HEK293 (cell line): Measurements from ENCODE around the gene FAM124A.

Experiments used
- CTCF ChIA-PET: fragments of 350-600 bp; formaldehyde crosslinking; extraction: SDS; loops from one replicate; lab custom pipeline; 2021; ENCODE audit warnings: antibody characterized with exemption; lab: Yijun Ruan, JAX
- POLR2A ChIA-PET: fragments of 300-600 bp; formaldehyde crosslinking; extraction: SDS; loops from one replicate; lab custom pipeline; 2020; ENCODE audit warnings: antibody characterized with exemption, inconsistent platforms; lab: Yijun Ruan, JAX
- H3K27ac ChIP-seq: fragments of 200-500 bp; sonication (Bioruptor generic); 2 replicates; pipeline ENCODE4 v1.5.1; 2014; ENCODE audit warnings: low read depth, low read length, control low read depth, inconsistent platforms; ENCODE audit errors: extremely low read depth
- H3K36me3 ChIP-seq, 2 experiments: fragments of 200-500 bp in 1 of 2; sonication (Bioruptor generic) in 1 of 2; 1 replicate in 1 of 2; 2 replicates in 1 of 2; pipeline ENCODE4 v1.5.1; 2014 to 2017; ENCODE audit warnings: inconsistent platforms in 2 of 2, low read length in 2 of 2; ENCODE audit not compliant: control insufficient read depth in 2 of 2, insufficient read depth in 1 of 2
- H3K4me1 ChIP-seq: fragments of 200-500 bp; sonication (Bioruptor generic); 2 replicates; pipeline ENCODE4 v1.5.1; 2014; ENCODE audit warnings: mild to moderate bottlenecking, low read length, inconsistent platforms; ENCODE audit not compliant: control insufficient read depth, insufficient read depth
- H3K4me3 ChIP-seq: 2 replicates; pipeline ENCODE4 v1.5.1; 2011; ENCODE audit warnings: low read depth, mild to moderate bottlenecking, control low read depth, low read length, moderate library complexity
- H3K9me3 ChIP-seq: fragments of 200-500 bp; sonication (Bioruptor generic); 2 replicates; pipeline ENCODE4 v1.5.1; 2014; ENCODE audit warnings: low read depth, low read length, inconsistent platforms; ENCODE audit not compliant: control insufficient read depth, insufficient read depth
- BCL11B ChIP-seq: fragments of 450-650 bp; formaldehyde crosslinking; IDR thresholded peaks from 2 replicates; pipeline ENCODE4 v1.5.1; 2016; ENCODE audit warnings: low read depth, missing biosample characterization, missing genetic modification characterization
- EGR2 ChIP-seq: fragments of 450-650 bp; formaldehyde crosslinking; IDR thresholded peaks from 2 replicates; pipeline ENCODE4 v1.5.1; 2016; ENCODE audit warnings: low read depth, missing biosample characterization, missing genetic modification characterization
- FEZF1 ChIP-seq: fragments of 450-650 bp; formaldehyde crosslinking; IDR thresholded peaks from 2 replicates; pipeline ENCODE4 v1.5.1; 2016; ENCODE audit warnings: missing biosample characterization, missing genetic modification characterization
- KLF10 ChIP-seq: fragments of 450-650 bp; IDR thresholded peaks from 2 replicates; pipeline ENCODE4 v1.5.1; 2018; ENCODE audit warnings: missing biosample characterization, mild to moderate bottlenecking, missing genetic modification characterization
- ZBTB1 ChIP-seq: fragments of 450-650 bp; formaldehyde crosslinking; IDR thresholded peaks from 2 replicates; pipeline ENCODE4 v1.5.1; 2016; ENCODE audit warnings: missing biosample characterization, missing genetic modification characterization
- ZBTB17 ChIP-seq: fragments of 450-650 bp; formaldehyde crosslinking; IDR thresholded peaks from 2 replicates; pipeline ENCODE4 v1.5.1; 2016; ENCODE audit warnings: missing biosample characterization, missing genetic modification characterization
- ZEB2 ChIP-seq: fragments of 450-650 bp; formaldehyde crosslinking; IDR thresholded peaks from 2 replicates; pipeline ENCODE4 v1.5.1; 2016; ENCODE audit warnings: missing biosample characterization, missing genetic modification characterization
- ZNF157 ChIP-seq: fragments of 450-650 bp; formaldehyde crosslinking; IDR thresholded peaks from 2 replicates; pipeline ENCODE4 v1.5.1; 2016; ENCODE audit warnings: missing biosample characterization, missing genetic modification characterization
- ZNF16 ChIP-seq: fragments of 450-650 bp; formaldehyde crosslinking; IDR thresholded peaks from 2 replicates; pipeline ENCODE4 v1.5.1; 2016; ENCODE audit warnings: low read depth, missing biosample characterization, missing genetic modification characterization
- ZNF239 ChIP-seq: fragments of 450-650 bp; formaldehyde crosslinking; IDR thresholded peaks from 2 replicates; pipeline ENCODE4 v1.5.1; 2016; ENCODE audit warnings: missing biosample characterization, missing genetic modification characterization
- ZNF529 ChIP-seq: fragments of 450-650 bp; formaldehyde crosslinking; IDR thresholded peaks from 2 replicates; pipeline ENCODE4 v1.5.1; 2017; ENCODE audit warnings: missing genetic modification characterization, missing biosample characterization; ENCODE audit not compliant: insufficient replicate concordance
- ZNF561 ChIP-seq: fragments of 450-650 bp; IDR thresholded peaks from 2 replicates; pipeline ENCODE4 v1.5.1; 2018; ENCODE audit warnings: missing biosample characterization, missing genetic modification characterization, borderline replicate concordance
- ZNF596 ChIP-seq: fragments of 450-650 bp; IDR thresholded peaks from 2 replicates; pipeline ENCODE4 v1.5.0; 2018; ENCODE audit warnings: missing biosample characterization, mild to moderate bottlenecking, missing genetic modification characterization, moderate library complexity
- ZNF621 ChIP-seq: fragments of 450-650 bp; formaldehyde crosslinking; IDR thresholded peaks from 2 replicates; pipeline ENCODE4 v1.5.1; 2017; ENCODE audit warnings: missing biosample characterization, missing genetic modification characterization
- ZNF624 ChIP-seq: fragments of 450-650 bp; formaldehyde crosslinking; IDR thresholded peaks from 2 replicates; pipeline ENCODE4 v1.5.1; 2017; ENCODE audit warnings: missing biosample characterization, missing genetic modification characterization
- ZNF654 ChIP-seq: fragments of 450-650 bp; formaldehyde crosslinking; IDR thresholded peaks from 2 replicates; pipeline ENCODE4 v1.5.1; 2016; ENCODE audit warnings: low read depth, missing biosample characterization, missing genetic modification characterization
- TF ChIP-seq, protein P1 (sequence below): fragments of 450-650 bp; formaldehyde crosslinking; IDR thresholded peaks from 2 replicates; pipeline ENCODE4 v1.5.0; 2017; ENCODE audit warnings: missing biosample characterization, missing genetic modification characterization, borderline replicate concordance
- TF ChIP-seq, protein P2 (sequence below): fragments of 450-650 bp; formaldehyde crosslinking; IDR thresholded peaks from 2 replicates; pipeline ENCODE4 v1.5.1; 2016; ENCODE audit warnings: missing biosample characterization, missing genetic modification characterization, low read depth
- TF ChIP-seq, protein P3 (sequence below): fragments of 450-650 bp; formaldehyde crosslinking; IDR thresholded peaks from 2 replicates; pipeline ENCODE4 v1.5.1; 2016; ENCODE audit warnings: missing biosample characterization, missing genetic modification characterization

The FAM124A gene

DNA sequence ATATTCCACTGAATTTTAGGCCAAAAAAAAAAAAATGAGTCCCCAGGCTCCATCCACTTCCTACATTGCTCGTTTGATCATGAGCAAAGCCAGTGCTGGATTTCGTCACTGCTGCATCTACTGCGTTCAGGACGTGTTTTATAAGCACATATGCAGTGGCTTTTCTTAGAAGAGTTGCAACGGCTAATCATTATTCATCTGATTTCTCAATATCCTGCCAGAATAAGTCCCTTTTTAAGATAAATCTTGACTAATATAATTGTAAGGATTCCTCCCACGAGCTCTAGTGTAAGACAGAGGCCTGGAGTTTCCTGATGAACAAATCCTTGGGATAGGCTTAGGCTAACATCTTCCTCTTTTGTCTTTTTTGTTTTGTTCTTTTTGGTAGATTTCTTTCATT lies 19.5 kb downstream of the FAM124A start:
- Histone ChIP-seq H3K27ac (no peak overlapping the region), H3K4me1 (no peaks in the 10 kb centered on the region), H3K36me3 (no peaks in the 10 kb centered on the region), H3K9me3 (no peaks in the 10 kb centered on the region), H3K4me3 (no peak overlapping the region)
- POLR2A ChIA-PET = no interaction called here
- CTCF ChIA-PET = no interaction called here
- no peak for TF ChIP-seq FEZF1 (tag by site-specific recombination)

DNA sequence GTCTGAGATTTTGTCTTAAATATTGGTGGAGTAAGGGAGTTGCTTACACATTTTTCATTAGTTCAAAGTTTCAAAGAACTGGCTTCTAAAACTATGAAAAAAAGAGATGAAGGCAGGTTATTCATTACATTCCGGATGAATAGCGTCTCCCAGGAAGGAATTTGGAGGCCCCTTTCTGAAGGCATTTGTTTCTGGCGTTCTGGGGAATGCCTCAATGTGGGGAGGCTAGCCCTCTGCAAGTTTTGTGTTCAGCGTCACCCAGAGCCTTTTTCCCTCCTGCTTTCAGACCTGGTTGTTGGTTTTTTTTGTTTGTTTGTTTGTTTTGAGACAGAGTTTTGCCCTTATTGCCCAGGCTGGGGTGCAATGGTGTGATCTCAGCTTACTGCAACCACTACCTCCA lies 21.0 kb downstream of the FAM124A start:
- TF ChIP-seq ZNF596 (no peak), ZNF621 (tag by site-specific recombination) (no peak), ZEB2 (tag by site-specific recombination) (no peak), ZNF624 (no peak), ZNF16 (no peak), ZNF239 (tag by site-specific recombination) (no peak), ZBTB1 (tag by site-specific recombination) (no peak)
- TF ChIP-seq, protein P1, sequence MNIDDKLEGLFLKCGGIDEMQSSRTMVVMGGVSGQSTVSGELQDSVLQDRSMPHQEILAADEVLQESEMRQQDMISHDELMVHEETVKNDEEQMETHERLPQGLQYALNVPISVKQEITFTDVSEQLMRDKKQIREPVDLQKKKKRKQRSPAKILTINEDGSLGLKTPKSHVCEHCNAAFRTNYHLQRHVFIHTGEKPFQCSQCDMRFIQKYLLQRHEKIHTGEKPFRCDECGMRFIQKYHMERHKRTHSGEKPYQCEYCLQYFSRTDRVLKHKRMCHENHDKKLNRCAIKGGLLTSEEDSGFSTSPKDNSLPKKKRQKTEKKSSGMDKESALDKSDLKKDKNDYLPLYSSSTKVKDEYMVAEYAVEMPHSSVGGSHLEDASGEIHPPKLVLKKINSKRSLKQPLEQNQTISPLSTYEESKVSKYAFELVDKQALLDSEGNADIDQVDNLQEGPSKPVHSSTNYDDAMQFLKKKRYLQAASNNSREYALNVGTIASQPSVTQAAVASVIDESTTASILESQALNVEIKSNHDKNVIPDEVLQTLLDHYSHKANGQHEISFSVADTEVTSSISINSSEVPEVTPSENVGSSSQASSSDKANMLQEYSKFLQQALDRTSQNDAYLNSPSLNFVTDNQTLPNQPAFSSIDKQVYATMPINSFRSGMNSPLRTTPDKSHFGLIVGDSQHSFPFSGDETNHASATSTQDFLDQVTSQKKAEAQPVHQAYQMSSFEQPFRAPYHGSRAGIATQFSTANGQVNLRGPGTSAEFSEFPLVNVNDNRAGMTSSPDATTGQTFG (tag by site-specific recombination) = no peak
- ChIA-PET CTCF (interaction anchor here (0.6 kb wide), 1 partner anchor 224 kb away, joined by 3 read pairs; no protein-coding TSS in a partner anchor), POLR2A (no interaction called here)
- H3K36me3 ChIP-seq = no peaks in the 10 kb centered on the region
- H3K27ac ChIP-seq = no peak overlapping the region
- H3K4me1 ChIP-seq = no peaks in the 10 kb centered on the region
- H3K4me3 ChIP-seq = no peak overlapping the region
- no peaks in the 10 kb centered on the region for H3K9me3 ChIP-seq

DNA sequence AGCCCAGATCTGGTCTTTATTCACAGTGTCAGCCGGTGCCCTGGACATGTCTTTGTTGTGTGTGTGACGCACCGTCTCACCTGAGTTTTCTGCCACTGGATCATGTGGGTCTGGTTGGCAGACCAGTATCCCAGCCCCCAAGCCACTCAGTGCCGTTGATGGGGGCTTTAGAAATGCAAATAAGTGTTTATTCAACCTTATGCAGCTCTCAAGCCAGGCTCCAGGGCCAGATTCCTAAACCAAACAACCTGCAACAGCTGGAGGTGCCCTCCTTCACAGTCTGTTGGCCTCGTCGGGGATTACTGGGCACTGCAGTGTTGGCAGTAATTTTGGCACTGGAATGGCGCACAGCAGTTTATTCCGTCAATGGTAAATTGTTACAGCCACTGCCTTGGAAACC lies 21.6 kb downstream of the FAM124A start:
- no peak overlapping the region for H3K4me3 ChIP-seq
- no peaks in the 10 kb centered on the region for H3K9me3 ChIP-seq
- no peaks in the 10 kb centered on the region for H3K36me3 ChIP-seq
- TF ChIP-seq KLF10 (tag by site-specific recombination) (no peak), ZNF654 (tag by site-specific recombination) (no peak), BCL11B (tag by site-specific recombination) (no peak), EGR2 (tag by site-specific recombination) (no peak), ZNF157 (tag by site-specific recombination) (no peak), ZBTB17 (tag by site-specific recombination) (no peak), ZNF529 (no peak), ZNF561 (tag by site-specific recombination) (no peak)
- TF ChIP-seq, protein P2, sequence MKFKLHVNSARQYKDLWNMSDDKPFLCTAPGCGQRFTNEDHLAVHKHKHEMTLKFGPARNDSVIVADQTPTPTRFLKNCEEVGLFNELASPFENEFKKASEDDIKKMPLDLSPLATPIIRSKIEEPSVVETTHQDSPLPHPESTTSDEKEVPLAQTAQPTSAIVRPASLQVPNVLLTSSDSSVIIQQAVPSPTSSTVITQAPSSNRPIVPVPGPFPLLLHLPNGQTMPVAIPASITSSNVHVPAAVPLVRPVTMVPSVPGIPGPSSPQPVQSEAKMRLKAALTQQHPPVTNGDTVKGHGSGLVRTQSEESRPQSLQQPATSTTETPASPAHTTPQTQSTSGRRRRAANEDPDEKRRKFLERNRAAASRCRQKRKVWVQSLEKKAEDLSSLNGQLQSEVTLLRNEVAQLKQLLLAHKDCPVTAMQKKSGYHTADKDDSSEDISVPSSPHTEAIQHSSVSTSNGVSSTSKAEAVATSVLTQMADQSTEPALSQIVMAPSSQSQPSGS (tag by site-specific recombination) = no peak
- TF ChIP-seq, protein P3, sequence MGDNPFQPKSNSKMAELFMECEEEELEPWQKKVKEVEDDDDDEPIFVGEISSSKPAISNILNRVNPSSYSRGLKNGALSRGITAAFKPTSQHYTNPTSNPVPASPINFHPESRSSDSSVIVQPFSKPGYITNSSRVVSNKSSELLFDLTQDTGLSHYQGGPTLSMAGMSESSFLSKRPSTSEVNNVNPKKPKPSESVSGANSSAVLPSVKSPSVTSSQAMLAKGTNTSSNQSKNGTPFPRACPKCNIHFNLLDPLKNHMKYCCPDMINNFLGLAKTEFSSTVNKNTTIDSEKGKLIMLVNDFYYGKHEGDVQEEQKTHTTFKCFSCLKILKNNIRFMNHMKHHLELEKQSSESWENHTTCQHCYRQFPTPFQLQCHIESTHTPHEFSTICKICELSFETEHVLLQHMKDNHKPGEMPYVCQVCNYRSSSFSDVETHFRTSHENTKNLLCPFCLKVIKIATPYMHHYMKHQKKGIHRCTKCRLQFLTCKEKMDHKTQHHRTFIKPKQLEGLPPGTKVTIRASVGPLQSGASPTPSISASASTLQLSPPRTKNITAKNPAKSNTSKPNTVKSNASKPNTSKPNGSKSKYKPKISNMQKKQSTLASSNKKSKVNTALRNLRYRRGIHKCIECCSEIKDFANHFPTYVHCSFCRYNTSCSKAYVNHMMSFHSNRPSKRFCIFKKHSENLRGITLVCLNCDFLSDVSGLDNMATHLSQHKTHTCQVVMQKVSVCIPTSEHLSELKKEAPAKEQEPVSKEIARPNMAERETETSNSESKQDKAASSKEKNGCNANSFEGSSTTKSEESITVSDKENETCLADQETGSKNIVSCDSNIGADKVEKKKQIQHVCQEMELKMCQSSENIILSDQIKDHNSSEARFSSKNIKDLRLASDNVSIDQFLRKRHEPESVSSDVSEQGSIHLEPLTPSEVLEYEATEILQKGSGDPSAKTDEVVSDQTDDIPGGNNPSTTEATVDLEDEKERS (tag by site-specific recombination) = no peak
- POLR2A ChIA-PET = no interaction called here
- CTCF ChIA-PET = no interaction called here
- H3K27ac ChIP-seq = no peak overlapping the region
- H3K4me1 ChIP-seq = no peaks in the 10 kb centered on the region
